Panc1 (cell line): ENCODE results near the gene SPATA24. TPM values are rescaled to one million over a fixed set of nuclear protein-coding genes. Genes with fewer than 3 reads are reported as not detected.

Source experiments
- ATAC-seq: fragments of 200-7000 bp; cut with Tn5 transposase; 2 replicates; pipeline ENCODE4 v1.9.1; 2020; ENCODE audit warnings: mild to moderate bottlenecking, moderate library complexity
- BruUV-seq: library from RNA; stranded (reverse); fragments of 400-500 nt; replicated peaks from 2 replicates; lab custom pipeline; 2021; lab: Mats Ljungman, UMichigan
- CTCF ChIA-PET: fragments of 300-600 bp; sonication (Branson Sonifier 250); formaldehyde crosslinking; loops from one replicate; lab custom pipeline; 2022; ENCODE audit warnings: antibody characterized with exemption; lab: Charles Lee
- POLR2A ChIA-PET: fragments of 300-600 bp; sonication (Branson Sonifier 250); formaldehyde crosslinking; loops from one replicate; lab custom pipeline; 2022; ENCODE audit warnings: antibody characterized with exemption; lab: Charles Lee
- DNase-seq: peaks from one replicate; pipeline ENCODE4 v3.0.0-alpha.2; 2010; ENCODE audit warnings: low read depth, low spot score
- H3K27ac ChIP-seq: 2 replicates; pipeline ENCODE4 v1.5.1; 2011; ENCODE audit warnings: mild to moderate bottlenecking, low read length, inconsistent platforms
- H3K27me3 ChIP-seq: fragments of 200-500 bp; sonication (Bioruptor generic); 2 replicates; pipeline ENCODE4 v1.6.0; 2014; ENCODE audit warnings: low read length, inconsistent platforms; ENCODE audit not compliant: control insufficient read depth, insufficient read depth
- H3K36me3 ChIP-seq: fragments of 200-500 bp; sonication (Bioruptor generic); 2 replicates; pipeline ENCODE4 v1.5.1; 2014; ENCODE audit warnings: inconsistent platforms, mild to moderate bottlenecking, low read length, moderate library complexity; ENCODE audit not compliant: control insufficient read depth, insufficient read depth
- H3K4me1 ChIP-seq: 2 replicates; pipeline ENCODE4 v1.5.1; 2011; ENCODE audit warnings: inconsistent platforms, mild to moderate bottlenecking, low read length, moderate library complexity; ENCODE audit not compliant: control insufficient read depth, insufficient read depth
- H3K4me3 ChIP-seq, 2 experiments: 2 replicates each; pipeline ENCODE4 v1.5.1; 2011 to 2012; ENCODE audit warnings: low read depth in 2 of 2, low read length in 2 of 2, mild to moderate bottlenecking in 2 of 2, inconsistent platforms in 1 of 2, moderate library complexity in 1 of 2
- H3K9me3 ChIP-seq: fragments of 200-500 bp; sonication (Bioruptor generic); 2 replicates; pipeline ENCODE4 v1.5.1; 2014; ENCODE audit warnings: low read depth, mild to moderate bottlenecking, inconsistent platforms, low read length, moderate library complexity; ENCODE audit not compliant: control insufficient read depth, insufficient read depth
- CTCF ChIP-seq: fragments of 450-650 bp; IDR thresholded peaks from 2 replicates; pipeline ENCODE4 v1.5.1; 2017; ENCODE audit warnings: mild to moderate bottlenecking
- POLR2AphosphoS5 ChIP-seq: IDR thresholded peaks from 2 replicates; pipeline ENCODE4 v1.6.1; 2012; ENCODE audit warnings: mild to moderate bottlenecking, low read depth, low read length, moderate library complexity
- SIN3A ChIP-seq: IDR thresholded peaks from 2 replicates; pipeline ENCODE4 v1.6.1; 2012; ENCODE audit warnings: low read depth, mild to moderate bottlenecking, low read length, moderate library complexity, borderline replicate concordance; ENCODE audit not compliant: insufficient read depth
- TCF7L2 ChIP-seq: IDR thresholded peaks from 2 replicates; pipeline ENCODE4 v1.6.1; 2011; ENCODE audit warnings: mild to moderate bottlenecking, low read depth, low read length, inconsistent platforms
- in situ Hi-C: cut with HindIII; loops from 2 replicates; pipeline ENCODE4 v1.10.0; 2016; ENCODE audit warnings: low sequenced_read_pairs, low pct_unique_long_range_greater_than_20kb
- intact Hi-C: fragments of 100-400 bp; cut with micrococcal nuclease; formaldehyde crosslinking; loops from one replicate; pipeline ENCODE4 v1.10.0; 2022; ENCODE audit not compliant: unreplicated experiment
- total RNA-seq: library from RNA; stranded (reverse); gene quantifications from one replicate; pipeline ENCODE4 v1.2.1, GENCODE V29; 2021; ENCODE audit not compliant: unreplicated experiment
- TF ChIP-seq, protein P1 (sequence below), 2 experiments: IDR thresholded peaks; 2 replicates each; pipeline ENCODE4 v1.6.1; 2011 to 2012; ENCODE audit warnings: low read depth in 2 of 2, control low read depth in 1 of 2, low read length in 1 of 2, mild to moderate bottlenecking in 1 of 2, moderate library complexity in 1 of 2; ENCODE audit not compliant: insufficient read depth in 1 of 2

SPATA24 gene
- total RNA-seq, 1 experiment from 2014 or later = 5.5 TPM

DNA sequence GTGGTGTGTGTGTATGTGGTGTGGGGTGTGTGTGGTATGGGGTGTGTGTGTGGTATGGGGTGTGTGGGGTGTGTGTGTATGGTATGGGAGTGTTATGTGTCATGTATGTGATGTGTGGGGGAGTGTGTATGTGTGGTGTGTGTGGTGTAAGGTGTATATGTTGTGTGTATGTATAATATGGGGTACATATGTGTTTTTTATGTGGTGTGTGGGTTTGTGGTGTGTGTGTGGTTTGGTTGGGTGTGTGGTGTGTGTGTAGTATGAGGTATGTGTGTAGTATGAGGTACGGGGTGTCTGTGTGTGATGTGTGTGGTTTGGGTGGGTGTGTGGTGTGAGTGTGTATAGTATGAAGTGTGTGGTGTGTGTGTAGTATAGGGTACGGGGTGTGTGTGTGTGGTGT is 47.3 kb upstream of the SPATA24 start:
- H3K27ac ChIP-seq = no peak overlapping the region
- BruUV-seq = no TSS peak
- intact Hi-C loops (no loop called here), in situ Hi-C loops (no loop called here)
- no peaks in the 10 kb centered on the region for H3K4me1 ChIP-seq
- POLR2A ChIA-PET = no interaction called here
- ATAC-seq = no peak
- no peaks in the 10 kb centered on the region for H3K9me3 ChIP-seq
- H3K4me3 ChIP-seq = no peak overlapping the region
- no peaks in the 10 kb centered on the region for H3K27me3 ChIP-seq
- CTCF ChIA-PET = no interaction called here
- DNase-seq = no peak
- TF ChIP-seq TCF7L2 (no peak), SIN3A (no peak), CTCF (no peak), POLR2AphosphoS5 (no peak)
- TF ChIP-seq, protein P1, sequence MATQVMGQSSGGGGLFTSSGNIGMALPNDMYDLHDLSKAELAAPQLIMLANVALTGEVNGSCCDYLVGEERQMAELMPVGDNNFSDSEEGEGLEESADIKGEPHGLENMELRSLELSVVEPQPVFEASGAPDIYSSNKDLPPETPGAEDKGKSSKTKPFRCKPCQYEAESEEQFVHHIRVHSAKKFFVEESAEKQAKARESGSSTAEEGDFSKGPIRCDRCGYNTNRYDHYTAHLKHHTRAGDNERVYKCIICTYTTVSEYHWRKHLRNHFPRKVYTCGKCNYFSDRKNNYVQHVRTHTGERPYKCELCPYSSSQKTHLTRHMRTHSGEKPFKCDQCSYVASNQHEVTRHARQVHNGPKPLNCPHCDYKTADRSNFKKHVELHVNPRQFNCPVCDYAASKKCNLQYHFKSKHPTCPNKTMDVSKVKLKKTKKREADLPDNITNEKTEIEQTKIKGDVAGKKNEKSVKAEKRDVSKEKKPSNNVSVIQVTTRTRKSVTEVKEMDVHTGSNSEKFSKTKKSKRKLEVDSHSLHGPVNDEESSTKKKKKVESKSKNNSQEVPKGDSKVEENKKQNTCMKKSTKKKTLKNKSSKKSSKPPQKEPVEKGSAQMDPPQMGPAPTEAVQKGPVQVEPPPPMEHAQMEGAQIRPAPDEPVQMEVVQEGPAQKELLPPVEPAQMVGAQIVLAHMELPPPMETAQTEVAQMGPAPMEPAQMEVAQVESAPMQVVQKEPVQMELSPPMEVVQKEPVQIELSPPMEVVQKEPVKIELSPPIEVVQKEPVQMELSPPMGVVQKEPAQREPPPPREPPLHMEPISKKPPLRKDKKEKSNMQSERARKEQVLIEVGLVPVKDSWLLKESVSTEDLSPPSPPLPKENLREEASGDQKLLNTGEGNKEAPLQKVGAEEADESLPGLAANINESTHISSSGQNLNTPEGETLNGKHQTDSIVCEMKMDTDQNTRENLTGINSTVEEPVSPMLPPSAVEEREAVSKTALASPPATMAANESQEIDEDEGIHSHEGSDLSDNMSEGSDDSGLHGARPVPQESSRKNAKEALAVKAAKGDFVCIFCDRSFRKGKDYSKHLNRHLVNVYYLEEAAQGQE (IDR thresholded peaks at IDR 0.05; ENCODE audit: insufficient read depth in 1 of 2, low read depth in 2 of 2, low read length in 1 of 2) = no peak
- H3K36me3 ChIP-seq = no peaks in the 10 kb centered on the region

DNA sequence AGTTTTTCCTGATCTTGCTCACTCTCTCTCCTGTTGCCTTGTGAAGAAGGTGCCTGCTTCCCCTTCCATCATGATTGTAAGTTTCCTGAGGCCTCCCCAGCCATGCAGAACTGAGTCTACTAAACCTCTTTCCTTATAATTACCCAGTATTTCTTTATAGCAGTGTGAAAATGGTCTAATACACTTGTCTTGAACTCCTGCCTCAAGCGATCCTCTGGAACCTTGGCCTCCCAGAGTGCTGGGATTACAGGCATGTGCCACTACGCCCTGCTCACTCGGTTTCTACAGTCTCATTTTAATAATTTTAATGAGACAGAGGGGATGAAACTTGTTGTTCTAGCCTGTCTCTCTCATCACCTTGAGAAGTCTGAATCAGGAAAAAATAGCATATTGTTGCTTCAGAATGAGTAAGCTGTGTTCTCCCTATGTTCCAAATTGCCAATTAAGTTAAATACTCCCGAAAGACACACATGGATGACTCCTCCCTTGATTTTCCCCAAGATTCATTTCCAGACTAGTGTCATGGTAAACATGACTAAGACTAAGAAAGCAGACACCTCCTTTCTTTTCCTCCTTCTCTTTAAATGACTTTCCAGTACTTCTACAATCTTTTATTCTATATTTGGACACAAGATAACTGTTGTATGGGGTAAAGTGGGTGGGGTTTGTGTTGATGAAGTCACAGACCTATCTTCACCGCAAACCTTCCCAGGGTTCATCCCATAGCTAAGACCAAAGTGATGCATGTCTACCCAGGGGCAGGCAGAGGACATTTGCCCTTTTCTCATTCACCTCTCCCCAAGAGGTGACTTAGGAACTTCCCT is 43.3 kb upstream of the SPATA24 start:
- in situ Hi-C loops = no loop called here
- POLR2A ChIA-PET = interaction anchor here (0.6 to 1.0 kb wide), 2 partner anchors 22 to 32 kb away, joined by 3 to 5 read pairs; no protein-coding TSS in a partner anchor

More for the DNA sequence above, 43.3 kb upstream of the SPATA24 start:
- ATAC-seq (no peak), DNase-seq (no peak)
- Histone ChIP-seq H3K36me3 (no peaks in the 10 kb centered on the region), H3K27me3 (no peaks in the 10 kb centered on the region; the same call in 1 of the 2 replicates), H3K27ac (no peak overlapping the region), H3K4me1 (no peaks in the 10 kb centered on the region), H3K9me3 (no peaks in the 10 kb centered on the region), H3K4me3 (no peak overlapping the region)
- CTCF ChIA-PET = no interaction called here
- BruUV-seq = no TSS peak
- intact Hi-C loops = no loop called here
- TF ChIP-seq SIN3A (no peak), TCF7L2 (no peak), CTCF (no peak), POLR2AphosphoS5 (no peak)
- TF ChIP-seq, protein P1 (IDR thresholded peaks at IDR 0.05; ENCODE audit: insufficient read depth in 1 of 2, low read depth in 2 of 2, low read length in 1 of 2) = no peak
